ENCODE results near the gene PCK1.

Gene PCK1

GRCh38 chr20:57589728-57590484 lies 29.0 kb downstream of the PCK1 start:
- ATAC-seq, result no peak

- no peak for ATAC-seq
These were observed 29.8 kb downstream of the PCK1 start for GRCh38 chr20:57590485-57591288.

- ATAC-seq, result no peak
These were observed 30.6 kb downstream of the PCK1 start for GRCh38 chr20:57591289-57592229.

GRCh38 chr20:57592263-57593092 lies 31.6 kb downstream of the PCK1 start:
- ATAC-seq, result no peak

GRCh38 chr20:57593134-57593886 lies 32.4 kb downstream of the PCK1 start:
- ATAC-seq, result no peak

GRCh38 chr20:57594092-57594951 lies 33.4 kb downstream of the PCK1 start:
- no peak for ATAC-seq

GRCh38 chr20:57595041-57596030 lies 34.4 kb downstream of the PCK1 start:
- ATAC-seq, result no peak

GRCh38 chr20:57596358-57596757 lies 35.4 kb downstream of the PCK1 start:
- ATAC-seq, result no peak

GRCh38 chr20:57596998-57597939 lies 36.4 kb downstream of the PCK1 start:
- ATAC-seq, result peak; percentile 80 to 86

- ATAC-seq, result no peak
These were observed 37.1 kb downstream of the PCK1 start for GRCh38 chr20:57598060-57598459.

GRCh38 chr20:57598491-57598890 lies 37.6 kb downstream of the PCK1 start:
- no peak for ATAC-seq

- ATAC-seq, result no peak
These were observed 39.7 kb downstream of the PCK1 start for GRCh38 chr20:57600320-57601210.

- no peak for ATAC-seq
These were observed 40.3 kb downstream of the PCK1 start for GRCh38 chr20:57601211-57601570.

- ATAC-seq, result no peak
These were observed 40.8 kb downstream of the PCK1 start for GRCh38 chr20:57601737-57602136.

- ATAC-seq, result no peak
These were observed 42.2 kb downstream of the PCK1 start for GRCh38 chr20:57603120-57603519.

GRCh38 chr20:57605045-57605444 lies 44.1 kb downstream of the PCK1 start:
- ATAC-seq, result no peak

GRCh38 chr20:57605878-57606277 lies 45.0 kb downstream of the PCK1 start:
- ATAC-seq, result peak in 1 of 2 donors; percentile 10

Data from activated CD4-positive, CD25-positive, alpha-beta regulatory T cell treated with anti-CD3 and anti-CD28 coated beads, Interleukin-2, amount 50 U/mL, for 24 hours (primary cell).